ENCODE results near the gene RPA1. TPM values are rescaled to one million over a fixed set of nuclear protein-coding genes. Genes with fewer than 3 reads are reported as not detected.
"Not testable (repeated sequence)": the region's sequence is repeated elsewhere in the genome, so short reads cannot be mapped to it uniquely, and the experiment has no call there.

RPA1 gene
- total RNA-seq, 1 donor from 2014 or later, result 234 TPM

- H3K9me3 Mint-ChIP-seq, result no peaks in the 10 kb centered on the region
- intact Hi-C loops (cut with micrococcal nuclease), result no loop called here
- peaks cover 7% of the 10 kb centered on the region for H3K4me1 Mint-ChIP-seq
- no peaks in the 10 kb centered on the region for H3K27me3 Mint-ChIP-seq
- H3K36me3 Mint-ChIP-seq (ENCODE audit: low read depth), result peaks cover 39% of the 10 kb centered on the region
- H3K27ac Mint-ChIP-seq, result no peak overlapping the region
- H3K4me3 Mint-ChIP-seq, result no peak overlapping the region
- no peak for DNase-seq
Observed at GRCh38 chr17:1800240-1800639, 29.6 kb upstream of the RPA1 start.

- Mint-ChIP-seq H3K4me3 (no peak overlapping the region), H3K9me3 (no peaks in the 10 kb centered on the region), H3K27ac (no peak overlapping the region), H3K4me1 (peaks cover 6% of the 10 kb centered on the region), H3K36me3 (ENCODE audit: low read depth) (peaks cover 39% of the 10 kb centered on the region), H3K27me3 (no peaks in the 10 kb centered on the region)
- DNase-seq, result no peak
- intact Hi-C loops (cut with micrococcal nuclease), result no loop called here
Observed at GRCh38 chr17:1800712-1801111, 29.1 kb upstream of the RPA1 start.

GRCh38 chr17:1802429-1802828 is 27.4 kb upstream of the RPA1 start:
- intact Hi-C loops (cut with micrococcal nuclease), result no loop called here

GRCh38 chr17:1803280-1803679 is 26.5 kb upstream of the RPA1 start:
- no peaks in the 10 kb centered on the region for H3K9me3 Mint-ChIP-seq
- H3K36me3 Mint-ChIP-seq (ENCODE audit: low read depth), result peaks cover 41% of the 10 kb centered on the region
- H3K4me3 Mint-ChIP-seq, result no peak overlapping the region
- H3K27me3 Mint-ChIP-seq, result no peaks in the 10 kb centered on the region
- no peak overlapping the region for H3K27ac Mint-ChIP-seq
- intact Hi-C loops (cut with micrococcal nuclease), result no loop called here
- DNase-seq, result no peak
- H3K4me1 Mint-ChIP-seq, result peaks cover 2% of the 10 kb centered on the region

More at GRCh38 chr17:1802429-1802828, 27.4 kb upstream of the RPA1 start:
- no peak for DNase-seq
- Mint-ChIP-seq H3K27me3 (no peaks in the 10 kb centered on the region), H3K4me1 (peaks cover under 1% of the 10 kb centered on the region), H3K27ac (no peak overlapping the region), H3K9me3 (no peaks in the 10 kb centered on the region), H3K36me3 (ENCODE audit: low read depth) (peaks cover 35% of the 10 kb centered on the region), H3K4me3 (no peak overlapping the region)

GRCh38 chr17:1807890-1808289 is 21.9 kb upstream of the RPA1 start:
- Mint-ChIP-seq H3K36me3 (ENCODE audit: low read depth) (peaks cover 44% of the 10 kb centered on the region), H3K4me3 (no peak overlapping the region), H3K4me1 (peaks cover 2% of the 10 kb centered on the region), H3K9me3 (no peaks in the 10 kb centered on the region), H3K27me3 (no peaks in the 10 kb centered on the region), H3K27ac (no peak overlapping the region)
- intact Hi-C loops (cut with micrococcal nuclease), result no loop called here
- DNase-seq, result no peak

GRCh38 chr17:1808644-1809043 is 21.2 kb upstream of the RPA1 start:
- Mint-ChIP-seq H3K36me3 (ENCODE audit: low read depth) (peaks cover 40% of the 10 kb centered on the region), H3K4me3 (no peak overlapping the region), H3K9me3 (no peaks in the 10 kb centered on the region), H3K4me1 (peaks cover 2% of the 10 kb centered on the region), H3K27ac (no peak overlapping the region), H3K27me3 (no peaks in the 10 kb centered on the region)
- intact Hi-C loops (cut with micrococcal nuclease), result no loop called here
- DNase-seq, result no peak

- peaks cover 32% of the 10 kb centered on the region for H3K36me3 Mint-ChIP-seq (ENCODE audit: low read depth)
- intact Hi-C loops (cut with micrococcal nuclease); H3K9me3 Mint-ChIP-seq; H3K27ac Mint-ChIP-seq; H3K4me3 Mint-ChIP-seq; DNase-seq; H3K4me1 Mint-ChIP-seq; H3K27me3 Mint-ChIP-seq: not testable (repeated sequence)
Observed at GRCh38 chr17:1809815-1810214, 20.0 kb upstream of the RPA1 start.

GRCh38 chr17:1810450-1811103 is 19.2 kb upstream of the RPA1 start:
- Mint-ChIP-seq H3K36me3 (ENCODE audit: low read depth) (peaks cover 31% of the 10 kb centered on the region), H3K4me1 (peaks cover 2% of the 10 kb centered on the region), H3K9me3 (no peaks in the 10 kb centered on the region)

GRCh38 chr17:1813088-1813487 is 16.7 kb upstream of the RPA1 start:
- Mint-ChIP-seq H3K27me3 (no peaks in the 10 kb centered on the region), H3K4me3 (no peak overlapping the region), H3K36me3 (ENCODE audit: low read depth) (peaks cover 26% of the 10 kb centered on the region), H3K27ac (no peak overlapping the region), H3K9me3 (no peaks in the 10 kb centered on the region), H3K4me1 (peaks cover 2% of the 10 kb centered on the region)
- intact Hi-C loops (cut with micrococcal nuclease), result no loop called here
- DNase-seq, result no peak

More at GRCh38 chr17:1810450-1811103, 19.2 kb upstream of the RPA1 start:
- no peak for DNase-seq
- H3K27me3 Mint-ChIP-seq, result no peaks in the 10 kb centered on the region
- intact Hi-C loops (cut with micrococcal nuclease), result no loop called here
- H3K4me3 Mint-ChIP-seq, result no peak overlapping the region
- no peak overlapping the region for H3K27ac Mint-ChIP-seq

- no peak overlapping the region for H3K27ac Mint-ChIP-seq
- H3K4me1 Mint-ChIP-seq, result peaks cover 22% of the 10 kb centered on the region
- intact Hi-C loops (cut with micrococcal nuclease), result no loop called here
- no peaks in the 10 kb centered on the region for H3K9me3 Mint-ChIP-seq
- no peak for DNase-seq
- H3K36me3 Mint-ChIP-seq (ENCODE audit: low read depth), result peaks cover 32% of the 10 kb centered on the region
- no peaks in the 10 kb centered on the region for H3K27me3 Mint-ChIP-seq
- no peak overlapping the region for H3K4me3 Mint-ChIP-seq
Observed at GRCh38 chr17:1820528-1821252, 9.1 kb upstream of the RPA1 start.

- no peaks in the 10 kb centered on the region for H3K9me3 Mint-ChIP-seq
- peak; percentile 71 for DNase-seq
- H3K27me3 Mint-ChIP-seq, result no peaks in the 10 kb centered on the region
- H3K27ac Mint-ChIP-seq, result peak overlapping the region; percentile 80
- H3K4me1 Mint-ChIP-seq, result peaks cover 49% of the 10 kb centered on the region
- intact Hi-C loops (cut with micrococcal nuclease), result no loop called here
- peaks cover 50% of the 10 kb centered on the region for H3K36me3 Mint-ChIP-seq (ENCODE audit: low read depth)
- peak overlapping the region; percentile 89 for H3K4me3 Mint-ChIP-seq
Observed at GRCh38 chr17:1829216-1829591, 601 bp upstream of the RPA1 start.

GRCh38 chr17:1830288-1830687 is 483 bp downstream of the RPA1 start:
- H3K9me3 Mint-ChIP-seq, result no peaks in the 10 kb centered on the region
- peak overlapping the region; percentile 89 for H3K4me3 Mint-ChIP-seq
- intact Hi-C loops (cut with micrococcal nuclease), result loop anchor here (2.0 kb wide), 1 partner anchor 113 kb away; no protein-coding TSS in a partner anchor
- H3K4me1 Mint-ChIP-seq, result peaks cover 49% of the 10 kb centered on the region
- H3K27me3 Mint-ChIP-seq, result no peaks in the 10 kb centered on the region
- peaks cover 47% of the 10 kb centered on the region for H3K36me3 Mint-ChIP-seq (ENCODE audit: low read depth)
- DNase-seq, result peak; percentile 84
- peak overlapping the region; percentile 86 for H3K27ac Mint-ChIP-seq

GRCh38 chr17:1834380-1835149 is 4.8 kb downstream of the RPA1 start:
- Mint-ChIP-seq H3K4me3 (peak overlapping the region; percentile 51), H3K36me3 (ENCODE audit: low read depth) (peaks cover 43% of the 10 kb centered on the region), H3K4me1 (peaks cover 39% of the 10 kb centered on the region), H3K9me3 (no peaks in the 10 kb centered on the region), H3K27me3 (no peaks in the 10 kb centered on the region), H3K27ac (peak overlapping the region; percentile 10)
- intact Hi-C loops (cut with micrococcal nuclease), result loop anchor here (1.0 kb wide), 1 partner anchor 39 kb away; no protein-coding TSS in a partner anchor
- DNase-seq, result peak; percentile 78

GRCh38 chr17:1839516-1839915 is 9.7 kb downstream of the RPA1 start:
- no peak overlapping the region for H3K27ac Mint-ChIP-seq
- H3K4me1 Mint-ChIP-seq, result peaks cover 24% of the 10 kb centered on the region
- intact Hi-C loops (cut with micrococcal nuclease), result no loop called here
- no peak overlapping the region for H3K4me3 Mint-ChIP-seq
- no peaks in the 10 kb centered on the region for H3K9me3 Mint-ChIP-seq
- no peak for DNase-seq
- H3K27me3 Mint-ChIP-seq, result no peaks in the 10 kb centered on the region
- peaks cover 44% of the 10 kb centered on the region for H3K36me3 Mint-ChIP-seq (ENCODE audit: low read depth)

All from activated CD4-positive, alpha-beta T cell treated with anti-CD3 and anti-CD28 coated beads, Interleukin-2, amount 10 ng/mL, durations not matched to agents 24 days and 14 days (primary cell).